K562 (cell line): ENCODE results near the gene TMEM192.
"Not testable (repeated sequence)": the region's sequence is repeated elsewhere in the genome, so short reads cannot be mapped to it uniquely, and the experiment has no call there.

Experiments used
- CTCF ChIP-seq, 3 experiments: IDR thresholded peaks in 2 of 3; conservative IDR thresholded peaks in 1 of 3; 2 replicates each; pipeline ENCODE4 v1.5.1; 2011 to 2012; ENCODE audit warnings: low read length in 3 of 3, mild to moderate bottlenecking in 3 of 3, control low read depth in 2 of 3, improper control_type of control experiment in 1 of 3, inconsistent platforms in 1 of 3, low read depth in 1 of 3, mixed read lengths in 1 of 3, moderate library complexity in 1 of 3; ENCODE audit not compliant: insufficient read depth in 2 of 3
- DMBX1 ChIP-seq: fragments of 250-450 bp; sonication (Bioruptor Pico); IDR thresholded peaks from 2 replicates; pipeline ENCODE4 v1.8.0; 2022; ENCODE audit warnings: inconsistent platforms, mild to moderate bottlenecking, moderate library complexity, borderline replicate concordance
- ETV6 ChIP-seq, 3 experiments: fragments of 150-350 bp in 1 of 3; sonication (generic) in 1 of 3; formaldehyde crosslinking in 1 of 3; IDR thresholded peaks; 2 replicates each; pipeline versions ENCODE4 v1.6.1 to v1.8.0; 2014 to 2022; ENCODE audit warnings: borderline replicate concordance in 2 of 3, low read depth in 2 of 3, antibody characterized with exemption in 1 of 3, low read length in 1 of 3, mild to moderate bottlenecking in 1 of 3, missing genetic modification reagents in 1 of 3
- JUN ChIP-seq, 2 experiments: sonication (generic) in 1 of 2; formaldehyde crosslinking in 1 of 2; IDR thresholded peaks; 2 replicates each; pipeline versions ENCODE4 v1.6.1 to v1.8.0; 2012 to 2022; ENCODE audit warnings: borderline replicate concordance in 2 of 2, mild to moderate bottlenecking in 2 of 2, improper control_type of control experiment in 1 of 2, low read depth in 1 of 2, low read length in 1 of 2, missing genetic modification reagents in 1 of 2
- L3MBTL2 ChIP-seq: fragments of 450-650 bp; IDR thresholded peaks from 2 replicates; pipeline ENCODE4 v1.6.1; 2016; ENCODE audit warnings: mild to moderate bottlenecking, moderate library complexity
- NFRKB ChIP-seq: fragments of 450-650 bp; IDR thresholded peaks from 2 replicates; pipeline ENCODE4 v1.6.1; 2016; ENCODE audit warnings: low read depth
- NFYB ChIP-seq: IDR thresholded peaks from 2 replicates; pipeline ENCODE4 v1.6.1; 2011; ENCODE audit warnings: mild to moderate bottlenecking, moderate library complexity; ENCODE audit not compliant: insufficient read length; ENCODE audit errors: extremely low read depth
- POLR2AphosphoS5 ChIP-seq: IDR thresholded peaks from 2 replicates; pipeline ENCODE4 v1.6.1; 2011; ENCODE audit warnings: mild to moderate bottlenecking, low read depth, low read length, moderate library complexity; ENCODE audit not compliant: control insufficient read depth, insufficient read depth
- STAT5A ChIP-seq: IDR thresholded peaks from 2 replicates; pipeline ENCODE4 v1.6.1; 2012; ENCODE audit warnings: low read length, inconsistent platforms, borderline replicate concordance
- TAF9B ChIP-seq: fragments of 450-650 bp; IDR thresholded peaks from 2 replicates; pipeline ENCODE4 v1.6.1; 2018; ENCODE audit warnings: mild to moderate bottlenecking; ENCODE audit not compliant: partially characterized antibody
- ZNF311 ChIP-seq: fragments of 250-450 bp; sonication (Bioruptor Pico); IDR thresholded peaks from 2 replicates; pipeline ENCODE4 v1.4.0; 2020; ENCODE audit warnings: mild to moderate bottlenecking, moderate library complexity
- TF ChIP-seq, protein P1 (sequence below), 2 experiments: fragments of 450-650 bp in 1 of 2; sonication (generic) in 1 of 2; formaldehyde crosslinking in 1 of 2; IDR thresholded peaks in 1 of 2; conservative IDR thresholded peaks in 1 of 2; 2 replicates each; pipeline versions ENCODE4 v1.6.1 to v1.8.1; 2016 to 2023; ENCODE audit warnings: mild to moderate bottlenecking in 2 of 2, moderate library complexity in 2 of 2, inconsistent platforms in 1 of 2, missing genetic modification reagents in 1 of 2
- TF ChIP-seq, protein P2 (sequence below): sonication (generic); formaldehyde crosslinking; IDR thresholded peaks from 2 replicates; pipeline ENCODE4 v1.5.0; 2020; ENCODE audit warnings: missing genetic modification reagents
- TF ChIP-seq, protein P3 (sequence below), 2 experiments: fragments of 200-800 bp in 1 of 2; sonication (Bioruptor generic) in 1 of 2; sonication (generic) in 1 of 2; formaldehyde crosslinking in 1 of 2; IDR thresholded peaks in 1 of 2; conservative IDR thresholded peaks in 1 of 2; 2 replicates each; pipeline versions ENCODE4 v1.5.0 to v1.6.1; 2016 to 2020; ENCODE audit warnings: missing compliant biosample characterization in 1 of 2, missing genetic modification characterization in 1 of 2, missing genetic modification reagents in 1 of 2

GRCh38 chr4:165092187-165092586, 20.5 kb downstream of the TMEM192 start:
- not testable (repeated sequence) for TF ChIP-seq ZNF311; POLR2AphosphoS5; ETV6 (IDR thresholded peaks at IDR 0.05; ENCODE audit: borderline replicate concordance in 1 of 2, low read depth in 2 of 2, low read length in 1 of 2); ETV6 (CRISPR knock-in tag; IDR thresholded peaks at IDR 0.05; ENCODE audit: borderline replicate concordance); DMBX1 (CRISPR knock-in tag); NFYB; CTCF (IDR thresholded peaks at IDR 0.05 in 2 of 3, conservative IDR thresholded peaks at IDR 0.05 in 1 of 3; ENCODE audit: insufficient read depth in 2 of 3, low read depth in 1 of 3, low read length in 3 of 3); JUN (IDR thresholded peaks at IDR 0.05; ENCODE audit: borderline replicate concordance, low read depth, low read length); JUN (CRISPR knock-in tag; IDR thresholded peaks at IDR 0.05; ENCODE audit: borderline replicate concordance); NFRKB; L3MBTL2; TAF9B; STAT5A
- TF ChIP-seq, protein P1, sequence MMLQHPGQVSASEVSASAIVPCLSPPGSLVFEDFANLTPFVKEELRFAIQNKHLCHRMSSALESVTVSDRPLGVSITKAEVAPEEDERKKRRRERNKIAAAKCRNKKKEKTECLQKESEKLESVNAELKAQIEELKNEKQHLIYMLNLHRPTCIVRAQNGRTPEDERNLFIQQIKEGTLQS (IDR thresholded peaks at IDR 0.05) = not testable (repeated sequence)
- TF ChIP-seq, protein P1 (CRISPR knock-in tag; conservative IDR thresholded peaks at IDR 0.05) = not testable (repeated sequence)
- TF ChIP-seq, protein P2, sequence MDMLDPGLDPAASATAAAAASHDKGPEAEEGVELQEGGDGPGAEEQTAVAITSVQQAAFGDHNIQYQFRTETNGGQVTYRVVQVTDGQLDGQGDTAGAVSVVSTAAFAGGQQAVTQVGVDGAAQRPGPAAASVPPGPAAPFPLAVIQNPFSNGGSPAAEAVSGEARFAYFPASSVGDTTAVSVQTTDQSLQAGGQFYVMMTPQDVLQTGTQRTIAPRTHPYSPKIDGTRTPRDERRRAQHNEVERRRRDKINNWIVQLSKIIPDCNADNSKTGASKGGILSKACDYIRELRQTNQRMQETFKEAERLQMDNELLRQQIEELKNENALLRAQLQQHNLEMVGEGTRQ = not testable (repeated sequence)
- TF ChIP-seq, protein P3, sequence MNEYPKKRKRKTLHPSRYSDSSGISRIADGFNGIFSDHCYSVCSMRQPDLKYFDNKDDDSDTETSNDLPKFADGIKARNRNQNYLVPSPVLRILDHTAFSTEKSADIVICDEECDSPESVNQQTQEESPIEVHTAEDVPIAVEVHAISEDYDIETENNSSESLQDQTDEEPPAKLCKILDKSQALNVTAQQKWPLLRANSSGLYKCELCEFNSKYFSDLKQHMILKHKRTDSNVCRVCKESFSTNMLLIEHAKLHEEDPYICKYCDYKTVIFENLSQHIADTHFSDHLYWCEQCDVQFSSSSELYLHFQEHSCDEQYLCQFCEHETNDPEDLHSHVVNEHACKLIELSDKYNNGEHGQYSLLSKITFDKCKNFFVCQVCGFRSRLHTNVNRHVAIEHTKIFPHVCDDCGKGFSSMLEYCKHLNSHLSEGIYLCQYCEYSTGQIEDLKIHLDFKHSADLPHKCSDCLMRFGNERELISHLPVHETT (CRISPR knock-in tag; conservative IDR thresholded peaks at IDR 0.05 in 1 of 2, IDR thresholded peaks at IDR 0.05 in 1 of 2) = not testable (repeated sequence)
